Motor neuron (in vitro differentiated cells): ENCODE results near the gene DBI. TPM values are rescaled to one million over a fixed set of nuclear protein-coding genes. Genes with fewer than 3 reads are reported as not detected.

Experiments
- ATAC-seq, 8 experiments: fragments of 200-7000 bp; cut with Tn5 transposase; replicated peaks in 6 of 8; 2 replicates each; pipeline ENCODE4 v1.8.0; 2021; ENCODE audit warnings: mild to moderate bottlenecking in 8 of 8, moderate library complexity in 8 of 8
- H3K27ac ChIP-seq, 2 donors: fragments of 250-450 bp; sonication (Bioruptor Pico); 2 replicates each; pipeline ENCODE4 v1.9.0; 2021; ENCODE audit warnings: antibody characterized with exemption in 2 of 2, mild to moderate bottlenecking in 2 of 2, moderate library complexity in 1 of 2
- H3K4me1 ChIP-seq, 2 donors: fragments of 250-450 bp; sonication (Bioruptor Pico); replicated peaks in 1 of 2; 2 replicates each; pipeline ENCODE4 v1.6.1; 2021; ENCODE audit warnings: antibody characterized with exemption in 2 of 2, mild to moderate bottlenecking in 2 of 2, moderate library complexity in 1 of 2
- H3K4me3 ChIP-seq, 5 donors: fragments of 250-450 bp; sonication (Bioruptor Pico); 2 replicates each; pipeline ENCODE4 v1.9.0; 2021; ENCODE audit warnings: antibody characterized with exemption in 5 of 5, mild to moderate bottlenecking in 5 of 5, moderate library complexity in 4 of 5
- WGBS, 10 experiments: fragments of 450-650 bp; shearing (Covaris generic); methylation state at CpG; one replicate each; pipeline ENCODE4 v1.0.0; 2022; 5-methylcytosine and 5-hydroxymethylcytosine counted together
- in situ Hi-C, 9 experiments: fragments of 400-800 bp; cut with MboI; loops; one replicate each; pipeline ENCODE4 v1.15.0; 2021; ENCODE audit warnings: low sequenced_read_pairs in 9 of 9, low pct_unique_long_range_greater_than_20kb in 2 of 9; ENCODE audit not compliant: unreplicated experiment in 9 of 9
- total RNA-seq, 8 experiments: library from RNA; unstranded; fragments of 300-600 nt; gene quantifications; 2 replicates each; pipeline versions ENCODE4 v1.2.3 to v1.2.4, GENCODE V29; 2022

DBI gene
- total RNA-seq: 100 to 1,000 TPM in 5 of 8 experiments, 10 to 100 TPM in 3; 50.3 to 336 (median 137) TPM

GRCh38 chr2:119366649-119367471 lies at the start of gene DBI, which contains the start of gene C2orf76:
DBI (plus strand) TSS chr2:119366977; CDS start chr2:119367052, 75 bp downstream.
C2orf76 (minus strand) TSS chr2:119366834; CDS start chr2:119339959, 26,875 bp downstream.
- Histone ChIP-seq H3K27ac (peak within 1 kb of the TSS in 1 of 2 donors; percentile 54), H3K4me3 (peak within 1 kb of the TSS; percentile 48 to 84 (median 66)), H3K4me1 (peaks cover 12 to 14% of the 10 kb centered on the region in 2 donors)
- in situ Hi-C loops: no loop called here
- peak; percentile 90 to 97 (median 95) for ATAC-seq
- WGBS, 10 experiments: 0% methylated on average over 4 to 6 of the region's 65 CpGs; no CpG with 5 or more reads in 8 of the 10 experiments

- ATAC-seq: no peak
- Histone ChIP-seq H3K27ac (no peak overlapping the region), H3K4me1 (no peaks in the 10 kb centered on the region), H3K4me3 (no peak overlapping the region)
- WGBS, 10 experiments: 30 to 89% (median 73%) methylated on average over 1 of the region's 1 CpG; no CpG with 5 or more reads in 1 of the 10 experiments
- in situ Hi-C loops: loop anchor here in 1 of 9 experiments (25.0 kb wide), 1 partner anchor 430 kb away; no protein-coding TSS in a partner anchor
These were observed 49.2 kb upstream of the DBI start for GRCh38 chr2:119317554-119317953.

GRCh38 chr2:119319593-119319992 lies 47.2 kb upstream of the DBI start:
- Histone ChIP-seq H3K4me1 (no peaks in the 10 kb centered on the region), H3K27ac (no peak overlapping the region), H3K4me3 (no peak overlapping the region)
- no peak for ATAC-seq
- 45 to 95% (median 82%) methylated on average over 3 to 7 of the region's 7 CpGs; no CpG with 5 or more reads in 2 of the 10 experiments for WGBS, 10 experiments
- in situ Hi-C loops: loop anchor here in 1 of 9 experiments (25.0 kb wide), 1 partner anchor 432 kb away; no protein-coding TSS in a partner anchor

DNA sequence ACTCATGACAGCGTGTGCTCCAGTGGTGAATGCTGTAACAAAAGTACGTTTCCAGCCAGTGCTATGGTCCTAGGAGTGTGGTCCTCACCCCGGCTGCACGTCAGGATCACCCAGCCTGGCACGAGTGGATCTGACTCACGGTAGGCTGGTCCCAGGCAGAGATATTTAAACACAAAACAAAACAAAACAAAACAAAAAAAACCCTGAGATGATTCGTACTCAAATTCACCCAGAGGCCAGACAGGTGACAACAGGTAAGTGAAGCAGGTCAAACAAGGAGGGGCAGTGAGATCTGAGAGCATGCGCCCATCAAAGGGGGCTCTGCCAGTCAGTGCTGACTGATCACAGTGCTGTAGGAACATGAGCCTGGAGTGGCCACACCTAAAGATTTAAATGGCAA lies 43.3 kb upstream of the DBI start:
- 73 to 100% (median 89%) methylated on average over 1 to 7 of the region's 8 CpGs; no CpG with 5 or more reads in 1 of the 10 experiments for WGBS, 10 experiments
- Histone ChIP-seq H3K4me1 (no peaks in the 10 kb centered on the region), H3K4me3 (no peak overlapping the region), H3K27ac (no peak overlapping the region)
- in situ Hi-C loops: loop anchor here in 1 of 9 experiments (25.0 kb wide), 1 partner anchor 436 kb away; no protein-coding TSS in a partner anchor
- ATAC-seq: no peak

DNA sequence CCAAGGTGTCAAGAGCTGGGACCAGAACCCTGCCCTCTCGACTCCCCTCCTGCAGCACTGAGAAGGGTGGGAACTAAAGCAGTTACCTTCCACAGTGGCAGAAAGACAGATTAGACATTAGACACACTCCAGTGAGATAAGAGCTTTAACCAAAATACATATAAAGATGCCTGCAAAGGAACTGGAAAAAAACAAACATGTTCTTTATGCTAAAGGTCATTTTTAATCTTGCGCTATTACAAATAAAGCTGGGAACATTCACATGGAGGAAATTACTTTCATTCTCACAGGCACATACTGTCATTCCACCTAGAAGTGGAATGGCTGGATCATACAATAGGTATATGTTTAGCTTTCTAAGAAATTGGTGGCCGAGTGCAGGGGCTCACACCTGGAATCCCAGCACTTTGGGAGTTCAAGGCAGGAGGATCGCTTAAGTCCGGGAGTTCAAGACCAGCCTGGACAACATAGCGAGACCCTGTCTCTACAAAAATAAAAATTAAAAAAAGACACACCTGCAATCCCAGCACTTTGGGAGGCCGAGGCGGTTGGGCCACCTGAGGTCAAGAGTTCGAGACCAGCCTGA lies 42.0 kb upstream of the DBI start:
- WGBS, 10 experiments: 85 to 100% (median 91%) methylated on average over 1 to 6 of the region's 9 CpGs; no CpG with 5 or more reads in 1 of the 10 experiments
- in situ Hi-C loops: loop anchor here in 1 of 9 experiments (25.0 kb wide), 1 partner anchor 437 kb away; no protein-coding TSS in a partner anchor
- Histone ChIP-seq H3K27ac (no peak overlapping the region), H3K4me1 (no peaks in the 10 kb centered on the region), H3K4me3 (no peak overlapping the region)
- no peak for ATAC-seq

GRCh38 chr2:119326938-119327337 lies 39.8 kb upstream of the DBI start:
- 8 to 100% (median 82%) methylated on average over 1 of the region's 1 CpG; no CpG with 5 or more reads in 1 of the 10 experiments for WGBS, 10 experiments
- H3K4me1 ChIP-seq: no peaks in the 10 kb centered on the region
- ATAC-seq: no peak

GRCh38 chr2:119327431-119327830 lies 39.3 kb upstream of the DBI start:
- Histone ChIP-seq H3K4me3 (no peak overlapping the region), H3K27ac (no peak overlapping the region), H3K4me1 (no peaks in the 10 kb centered on the region)
- no peak for ATAC-seq
- WGBS, 10 experiments: 82 to 100% (median 94%) methylated on average over 1 to 6 of the region's 6 CpGs
- in situ Hi-C loops: no loop called here

More at GRCh38 chr2:119326938-119327337, 39.8 kb upstream of the DBI start:
- Histone ChIP-seq H3K27ac (no peak overlapping the region), H3K4me3 (no peak overlapping the region)
- in situ Hi-C loops: no loop called here

DNA sequence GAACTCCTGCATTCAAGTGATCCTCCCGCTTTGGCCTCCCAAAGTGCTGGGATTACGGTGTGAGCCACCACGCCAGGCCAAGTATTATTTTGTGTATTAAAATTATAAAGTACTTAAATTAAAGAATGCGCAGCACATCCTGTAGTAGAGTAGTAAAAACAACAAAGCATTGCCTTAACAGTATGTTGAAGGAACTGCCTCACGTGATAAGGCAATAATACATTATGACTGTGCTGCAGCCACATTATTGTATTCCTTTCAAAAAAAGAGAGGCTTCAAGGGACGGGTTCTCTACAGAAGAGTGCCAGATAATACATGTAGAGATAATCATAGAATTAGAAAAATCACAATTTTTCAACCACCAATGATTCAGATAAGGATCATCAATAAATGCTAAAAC lies 33.8 kb upstream of the DBI start:
- in situ Hi-C loops: no loop called here
- Histone ChIP-seq H3K4me1 (no peaks in the 10 kb centered on the region), H3K27ac (no peak overlapping the region), H3K4me3 (no peak overlapping the region)
- ATAC-seq: no peak
- WGBS, 10 experiments: 77 to 100% (median 92%) methylated on average over 1 to 6 of the region's 6 CpGs

GRCh38 chr2:119333360-119333759 lies 33.4 kb upstream of the DBI start:
- ATAC-seq: no peak
- WGBS, 10 experiments: 40 to 100% (median 88%) methylated on average over 1 to 3 of the region's 3 CpGs
- in situ Hi-C loops: no loop called here

DNA sequence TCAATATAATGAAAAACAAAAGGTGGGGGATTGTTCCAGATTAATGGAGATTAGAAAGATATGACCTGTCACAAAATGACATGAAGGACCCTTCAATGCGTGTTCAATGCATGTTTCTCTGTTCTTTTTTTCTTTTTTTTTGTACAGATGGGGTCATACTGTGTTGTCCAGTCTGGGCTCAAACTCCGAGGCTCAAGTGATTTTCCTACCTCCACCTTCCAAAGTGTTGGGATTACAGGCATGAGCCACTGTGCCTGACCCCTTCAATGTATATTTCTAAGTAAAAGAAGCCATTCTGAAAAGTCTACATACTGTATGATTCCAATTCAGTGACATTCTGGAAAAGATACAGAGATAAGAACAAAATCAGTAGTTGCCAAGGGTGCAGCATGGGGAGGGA lies 32.9 kb upstream of the DBI start:
- ATAC-seq: no peak
- WGBS, 10 experiments: 83 to 100% (median 93%) methylated on average over 1 to 2 of the region's 2 CpGs; no CpG with 5 or more reads in 1 of the 10 experiments
- H3K4me1 ChIP-seq: no peaks in the 10 kb centered on the region
- H3K4me3 ChIP-seq: no peak overlapping the region
- in situ Hi-C loops: no loop called here
- H3K27ac ChIP-seq: no peak overlapping the region

More at GRCh38 chr2:119333360-119333759, 33.4 kb upstream of the DBI start:
- no peak overlapping the region for H3K4me3 ChIP-seq
- no peak overlapping the region for H3K27ac ChIP-seq
- no peaks in the 10 kb centered on the region for H3K4me1 ChIP-seq

DNA sequence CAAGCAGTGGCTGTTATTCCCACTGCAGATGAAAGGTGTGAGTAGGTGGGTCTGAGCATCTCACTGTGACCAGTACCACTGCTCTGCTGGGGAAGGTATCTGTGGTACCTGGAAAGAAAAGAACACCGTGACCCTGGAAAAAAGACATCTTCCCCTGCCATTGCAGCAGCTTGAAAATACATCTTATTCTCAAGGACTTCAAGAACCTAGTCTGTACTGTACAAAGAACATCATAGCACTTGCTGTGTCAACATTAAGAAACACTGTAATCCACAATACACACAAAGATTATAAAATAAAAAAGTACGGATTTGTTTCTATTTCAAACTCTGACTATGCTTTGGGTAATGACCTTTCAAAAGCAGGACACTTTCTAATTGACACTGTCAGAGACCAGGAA lies 29.0 kb upstream of the DBI start:
- Histone ChIP-seq H3K4me1 (no peaks in the 10 kb centered on the region), H3K27ac (no peak overlapping the region), H3K4me3 (no peak overlapping the region)
- whole genome bisulfite sequencing, 10 experiments: 17 to 100% (median 85%) methylated on average over 1 to 2 of the region's 2 CpGs; no CpG with 5 or more reads in 4 of the 10 experiments
- in situ Hi-C loops: no loop called here
- ATAC-seq: no peak

DNA sequence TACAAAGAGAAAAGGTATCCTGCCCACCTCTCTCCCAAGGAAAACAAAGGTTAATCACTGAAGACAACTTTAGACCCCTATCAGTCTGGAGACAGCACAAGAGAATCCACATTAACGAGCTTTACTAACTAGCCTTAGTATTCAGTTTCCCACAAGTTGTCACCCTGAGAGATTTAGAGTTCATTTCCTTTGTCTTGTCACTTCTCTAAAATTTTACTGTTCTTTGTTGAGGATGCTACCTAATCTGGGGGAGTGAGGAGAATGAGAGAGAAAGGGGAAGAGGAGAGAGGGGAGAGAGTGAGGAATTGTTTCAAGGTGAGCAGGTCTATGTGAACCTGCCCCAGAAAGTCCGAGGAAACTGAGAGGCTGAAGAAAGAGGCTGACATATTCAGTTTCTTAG lies 28.5 kb upstream of the DBI start:
- ATAC-seq: no peak
- Histone ChIP-seq H3K4me1 (no peaks in the 10 kb centered on the region), H3K27ac (no peak overlapping the region), H3K4me3 (no peak overlapping the region)
- 40 to 88% (median 86%) methylated on average over 1 to 2 of the region's 2 CpGs; no CpG with 5 or more reads in 3 of the 10 experiments for WGBS, 10 experiments
- in situ Hi-C loops: no loop called here
